GM10248 (cell line): ENCODE measurements around the gene RCOR1.

Experiments
- CTCF ChIA-PET: fragments of 300-600 bp; sonication (Branson Sonifier 250); formaldehyde crosslinking; extraction: SDS; loops from one replicate; lab custom pipeline; 2021; ENCODE audit warnings: antibody characterized with exemption; lab: Yijun Ruan, JAX
- POLR2A ChIA-PET: fragments of 350-650 bp; sonication (Branson Sonifier 250); formaldehyde crosslinking; extraction: SDS; loops from one replicate; lab custom pipeline; 2020; ENCODE audit warnings: antibody characterized with exemption; lab: Yijun Ruan, JAX
- DNase-seq: peaks from one replicate; pipeline ENCODE4 v3.0.0; 2012; ENCODE audit errors: extremely low spot score
- TF ChIP-seq, protein P1 (sequence below): IDR thresholded peaks from 2 replicates; pipeline ENCODE4 v1.5.1; 2012; ENCODE audit warnings: mild to moderate bottlenecking, low read depth; ENCODE audit errors: extremely low read depth, missing control alignments, control extremely low read depth

Gene RCOR1

DNA sequence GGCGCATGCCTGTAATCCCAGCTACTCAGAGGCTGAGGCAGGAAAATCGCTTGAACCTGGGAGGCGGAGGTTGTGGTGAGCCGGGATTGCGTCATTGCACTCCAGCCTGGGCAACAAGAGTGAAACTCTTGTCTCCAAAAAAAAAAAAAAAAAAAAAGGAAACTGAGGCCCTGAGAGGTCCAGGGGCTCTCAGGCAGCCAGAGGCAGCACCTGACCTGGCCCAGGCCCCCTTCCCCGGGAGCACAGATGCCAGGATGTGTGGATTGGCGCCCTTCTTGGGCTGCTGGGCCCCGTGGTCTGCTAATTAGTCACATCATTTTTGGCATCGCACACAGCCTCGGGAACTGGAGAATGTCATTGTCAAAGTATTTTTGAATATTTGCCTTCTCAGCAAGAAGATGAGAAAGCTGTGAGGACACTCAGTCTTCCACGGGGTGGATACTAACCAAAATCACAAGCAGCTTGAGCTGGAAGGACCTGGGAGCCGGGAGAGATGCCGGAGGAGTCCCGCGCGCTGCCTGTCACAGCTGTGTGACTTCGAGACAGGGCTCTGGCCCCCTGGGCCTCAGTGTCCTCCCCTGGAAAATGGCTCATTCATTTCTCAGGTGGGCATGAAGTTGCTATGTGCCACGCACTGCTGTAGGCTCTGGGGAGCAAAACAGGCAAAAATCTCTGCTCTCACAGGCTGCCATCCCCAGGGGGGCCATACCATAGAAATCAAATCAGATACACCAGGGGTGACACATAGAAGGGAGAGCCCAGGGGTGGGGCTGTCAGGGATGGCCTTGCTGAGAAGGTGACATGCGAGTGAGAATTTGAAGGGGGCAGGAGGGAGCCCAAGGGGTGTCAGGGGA, 12.5 kb upstream of the RCOR1 start:
- DNase-seq = no peak
- CTCF ChIA-PET = interaction anchor here (1.1 to 1.8 kb wide), 3 partner anchors 10 to 55 kb away, joined by 3 to 6 read pairs (median 5); no protein-coding TSS in a partner anchor
- POLR2A ChIA-PET = no interaction called here

DNA sequence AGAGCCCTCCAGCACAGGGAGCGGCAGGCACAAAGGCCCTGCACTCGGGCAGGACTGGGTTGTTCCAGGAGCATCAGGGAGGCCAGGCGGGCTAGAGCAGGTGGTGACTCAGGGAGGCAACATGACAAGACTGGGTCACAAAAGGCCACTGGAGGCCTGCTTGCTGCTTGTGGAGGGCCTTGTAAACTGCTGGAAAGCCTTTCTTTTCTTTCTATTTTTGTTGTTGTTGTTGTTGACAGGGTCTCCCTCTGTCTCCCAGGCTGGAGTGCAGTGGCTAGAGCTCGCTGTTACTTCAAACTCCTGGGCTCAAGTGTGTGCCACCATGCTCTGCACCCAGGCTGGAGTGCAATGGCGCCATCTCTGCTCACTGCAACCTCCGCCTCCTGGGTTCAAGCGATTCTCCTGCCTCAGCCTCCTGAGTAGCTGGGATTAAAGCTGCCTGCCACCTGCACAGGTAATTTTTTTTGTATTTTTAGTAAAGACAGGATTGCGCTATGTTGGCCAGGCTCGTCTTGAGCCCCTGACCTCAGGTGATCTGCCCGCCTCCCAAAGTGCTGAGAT, 11.8 kb upstream of the RCOR1 start:
- CTCF ChIA-PET = interaction anchor here (1.6 to 1.8 kb wide), 2 partner anchors 14 to 56 kb away, joined by 5 to 6 read pairs; no protein-coding TSS in a partner anchor
- POLR2A ChIA-PET = no interaction called here
- DNase-seq = no peak
- TF ChIP-seq, protein P1, sequence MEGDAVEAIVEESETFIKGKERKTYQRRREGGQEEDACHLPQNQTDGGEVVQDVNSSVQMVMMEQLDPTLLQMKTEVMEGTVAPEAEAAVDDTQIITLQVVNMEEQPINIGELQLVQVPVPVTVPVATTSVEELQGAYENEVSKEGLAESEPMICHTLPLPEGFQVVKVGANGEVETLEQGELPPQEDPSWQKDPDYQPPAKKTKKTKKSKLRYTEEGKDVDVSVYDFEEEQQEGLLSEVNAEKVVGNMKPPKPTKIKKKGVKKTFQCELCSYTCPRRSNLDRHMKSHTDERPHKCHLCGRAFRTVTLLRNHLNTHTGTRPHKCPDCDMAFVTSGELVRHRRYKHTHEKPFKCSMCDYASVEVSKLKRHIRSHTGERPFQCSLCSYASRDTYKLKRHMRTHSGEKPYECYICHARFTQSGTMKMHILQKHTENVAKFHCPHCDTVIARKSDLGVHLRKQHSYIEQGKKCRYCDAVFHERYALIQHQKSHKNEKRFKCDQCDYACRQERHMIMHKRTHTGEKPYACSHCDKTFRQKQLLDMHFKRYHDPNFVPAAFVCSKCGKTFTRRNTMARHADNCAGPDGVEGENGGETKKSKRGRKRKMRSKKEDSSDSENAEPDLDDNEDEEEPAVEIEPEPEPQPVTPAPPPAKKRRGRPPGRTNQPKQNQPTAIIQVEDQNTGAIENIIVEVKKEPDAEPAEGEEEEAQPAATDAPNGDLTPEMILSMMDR = no peak

More for the DNA sequence above, 12.5 kb upstream of the RCOR1 start:
- TF ChIP-seq, protein P1 = no peak

DNA sequence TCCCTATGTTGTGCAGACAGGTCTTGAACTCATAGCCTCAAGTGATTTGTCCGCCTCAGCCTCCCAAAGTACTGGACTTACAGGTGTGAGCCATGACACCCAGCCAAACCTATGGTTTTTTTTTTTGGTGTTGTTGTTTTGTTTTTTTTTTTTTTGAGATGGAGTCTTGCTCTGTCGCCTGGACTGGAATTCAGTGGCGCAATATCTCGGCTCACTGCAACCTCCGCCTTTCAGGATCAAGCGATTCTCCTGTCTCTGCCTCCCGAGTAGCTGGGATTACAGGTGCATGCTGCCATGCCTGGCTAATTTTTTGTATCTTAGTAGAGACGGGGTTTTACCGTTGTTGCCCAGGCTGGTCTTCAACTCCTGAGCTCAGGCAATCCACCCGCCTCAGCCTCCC, 11.3 kb upstream of the RCOR1 start:
- TF ChIP-seq, protein P1 = no peak
- DNase-seq = no peak
- CTCF ChIA-PET = interaction anchor here (1.6 to 1.8 kb wide), 2 partner anchors 13 to 57 kb away, joined by 5 to 6 read pairs; no protein-coding TSS in a partner anchor
- POLR2A ChIA-PET = no interaction called here

DNA sequence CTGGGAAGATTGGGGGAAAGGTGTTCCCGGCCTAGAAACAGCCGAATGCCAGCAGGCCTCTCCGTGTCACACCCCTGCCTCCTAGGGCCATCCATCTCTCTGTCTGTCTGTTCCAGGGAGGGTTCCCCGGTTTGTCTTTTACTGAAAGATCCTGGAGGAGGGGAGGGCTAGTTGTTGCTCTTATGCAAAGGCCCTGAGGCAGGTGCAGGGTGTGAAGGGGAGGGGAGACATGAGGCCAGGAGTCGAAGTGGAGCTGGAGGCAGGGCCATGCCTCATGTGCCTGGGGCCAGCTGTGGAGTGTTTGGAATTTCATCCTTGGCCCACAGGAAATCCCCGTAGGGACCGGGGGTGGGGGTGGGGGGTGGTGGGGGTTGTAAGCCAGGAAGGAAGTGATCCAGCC, 8.7 kb upstream of the RCOR1 start:
- DNase-seq = no peak
- TF ChIP-seq, protein P1 = no peak
- POLR2A ChIA-PET = no interaction called here
- CTCF ChIA-PET = no interaction called here

DNA sequence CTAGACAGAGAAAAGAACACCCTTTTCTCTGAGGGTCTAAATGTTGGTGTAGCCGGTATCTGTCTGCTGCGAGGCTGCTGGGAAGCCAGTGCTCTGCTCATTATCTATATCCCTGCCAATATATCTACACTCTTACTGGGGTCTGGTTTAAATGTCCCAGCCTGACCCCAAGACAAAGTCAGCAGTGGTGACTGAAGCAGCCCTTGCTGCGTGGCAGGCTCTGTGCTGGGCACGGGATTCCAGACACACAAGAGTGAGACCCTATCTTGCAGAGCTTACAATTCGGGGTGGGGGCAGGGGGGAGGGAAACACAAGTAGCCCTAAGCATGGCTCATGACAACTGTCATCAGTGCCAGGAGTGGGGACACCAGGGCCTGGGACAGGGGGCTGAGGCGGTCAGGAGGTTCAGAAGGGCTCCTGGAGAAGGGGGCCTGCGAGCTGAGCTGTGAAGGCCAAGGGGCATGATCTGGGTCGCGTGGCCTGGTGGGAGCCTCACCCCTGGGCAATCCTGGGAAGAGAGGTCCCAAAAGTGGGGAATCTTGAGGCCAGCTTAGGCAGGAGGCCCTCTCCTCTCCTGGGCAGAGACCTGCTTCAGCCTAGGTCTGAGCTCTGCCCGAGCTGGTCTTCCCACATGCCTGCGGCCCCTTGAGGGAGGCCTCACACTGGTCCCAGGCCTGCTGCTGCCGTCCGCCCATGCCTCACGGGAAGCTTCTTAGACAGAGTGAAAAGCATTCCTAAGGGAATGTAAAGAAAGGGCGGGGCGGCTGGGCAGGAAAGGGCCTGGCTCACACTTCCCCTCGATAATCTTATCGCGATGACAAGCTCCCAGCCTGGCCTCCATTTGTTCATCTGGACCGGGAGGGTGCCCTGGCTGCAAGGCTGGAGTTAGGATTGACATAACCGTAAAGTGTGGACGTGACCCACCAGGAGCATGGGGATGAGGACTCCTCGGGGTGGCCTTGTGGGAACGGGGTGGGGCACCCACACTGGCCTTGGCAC, 7.3 kb upstream of the RCOR1 start:
- TF ChIP-seq, protein P1 = no peak
- POLR2A ChIA-PET = no interaction called here
- DNase-seq = no peak
- CTCF ChIA-PET = interaction anchor here (1.1 to 2.2 kb wide), 3 partner anchors 9 to 60 kb away, joined by 3 to 10 read pairs (median 5); no protein-coding TSS in a partner anchor

DNA sequence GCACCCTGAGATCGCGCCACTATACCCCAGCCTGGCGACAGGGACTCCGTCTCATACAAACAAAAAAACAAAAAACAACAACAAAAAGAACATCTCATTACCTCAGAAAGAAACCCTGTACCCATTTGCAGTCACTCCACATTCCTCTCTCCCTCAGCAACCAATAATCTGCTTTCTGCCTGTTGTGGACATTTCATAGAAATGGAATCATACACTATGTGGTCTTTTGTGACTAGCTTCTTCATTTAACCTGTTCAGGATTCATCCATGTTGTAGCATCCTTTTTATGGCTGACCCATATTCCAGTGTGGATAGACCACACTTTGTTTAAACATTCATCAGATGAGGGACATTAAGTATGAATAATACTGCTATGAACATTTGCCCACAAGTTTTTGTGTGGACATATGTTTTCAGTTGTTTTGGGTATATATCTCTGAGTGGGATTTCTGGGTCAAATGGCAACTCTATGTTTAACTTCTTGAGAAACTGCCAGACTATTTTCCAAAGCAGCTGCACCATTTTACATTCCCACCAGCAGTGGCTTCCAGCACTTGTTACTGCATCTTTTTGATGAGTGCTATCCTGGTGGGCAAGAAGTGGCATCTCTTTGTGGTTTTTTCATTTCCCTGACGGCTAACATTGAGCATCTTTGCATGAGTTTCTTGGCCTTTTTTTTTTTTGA, 5.9 kb upstream of the RCOR1 start:
- ChIA-PET CTCF (interaction anchor here (0.7 to 2.2 kb wide), 3 partner anchors 8 to 68 kb away, joined by 3 to 10 read pairs (median 5); no protein-coding TSS in a partner anchor), POLR2A (no interaction called here)
- DNase-seq = no peak
- TF ChIP-seq, protein P1 = no peak
